CD4-positive, alpha-beta T cell (primary cell): Measurements from ENCODE around the gene DHX40. TPM values are rescaled to one million over a fixed set of nuclear protein-coding genes. Genes with fewer than 3 reads are reported as not detected.

Experiments
- ATAC-seq: fragments of 200-7000 bp; cut with Tn5 transposase; one replicate; pipeline ENCODE4 v1.10.0; 2022; ENCODE audit warnings: mild to moderate bottlenecking; ENCODE audit not compliant: poor library complexity
- CTCF ChIA-PET: fragments of 350-600 bp; sonication (Branson Sonifier 250); formaldehyde crosslinking; loops from one replicate; lab custom pipeline; 2021; ENCODE audit warnings: antibody characterized with exemption, inconsistent platforms; lab: Charles Lee
- POLR2A ChIA-PET: fragments of 350-600 bp; sonication (Branson Sonifier 250); formaldehyde crosslinking; loops from one replicate; lab custom pipeline; 2021; ENCODE audit warnings: antibody characterized with exemption, inconsistent platforms; lab: Charles Lee
- DNase-seq, 14 experiments: peaks; one replicate each; pipeline ENCODE4 v3.0.0-alpha.2; 2013 to 2020; ENCODE audit warnings: mixed read lengths in 2 of 14
- H3K27ac ChIP-seq, 2 donors: one replicate each; pipeline versions ENCODE4 v1.5.1 to v1.7.0; 2013; ENCODE audit warnings: low read length in 2 of 2, low read depth in 1 of 2, mild to moderate bottlenecking in 1 of 2
- H3K27me3 ChIP-seq, 2 experiments: 1 replicate in 1 of 2; 2 replicates in 1 of 2; pipeline versions ENCODE4 v1.6.1 to v1.7.0; 2013; ENCODE audit warnings: low read length in 2 of 2, control low read depth in 1 of 2, mild to moderate bottlenecking in 1 of 2, moderate library complexity in 1 of 2; ENCODE audit not compliant: insufficient read depth in 2 of 2, control insufficient read depth in 1 of 2
- H3K36me3 ChIP-seq: one replicate; pipeline ENCODE4 v1.6.1; 2013; ENCODE audit warnings: low read length, control low read depth; ENCODE audit not compliant: insufficient read depth
- H3K4me1 ChIP-seq: one replicate; pipeline ENCODE4 v1.6.1; 2013; ENCODE audit warnings: low read length, control low read depth; ENCODE audit not compliant: insufficient read depth
- H3K4me3 ChIP-seq: one replicate; pipeline ENCODE4 v1.5.1; 2013; ENCODE audit warnings: mild to moderate bottlenecking, low read length, moderate library complexity
- H3K9me3 ChIP-seq, 2 experiments: 1 replicate in 1 of 2; 2 replicates in 1 of 2; pipeline versions ENCODE4 v1.6.1 to v1.7.0; 2013; ENCODE audit warnings: low read length in 2 of 2, mild to moderate bottlenecking in 2 of 2, control low read depth in 1 of 2, moderate library complexity in 1 of 2; ENCODE audit not compliant: control insufficient read depth in 1 of 2, insufficient read depth in 1 of 2
- H3K27ac Mint-ChIP-seq: one replicate; pipeline ENCODE4 v1.8.0; 2020; ENCODE audit warnings: mixed read lengths
- H3K27me3 Mint-ChIP-seq: one replicate; pipeline ENCODE4 v1.8.0; 2021; ENCODE audit warnings: mixed read lengths
- H3K36me3 Mint-ChIP-seq: one replicate; pipeline ENCODE4 v1.8.0; 2021; ENCODE audit warnings: low read depth, mixed read lengths
- H3K4me1 Mint-ChIP-seq: one replicate; pipeline ENCODE4 v1.8.0; 2021; ENCODE audit warnings: low read depth, mixed read lengths
- H3K4me3 Mint-ChIP-seq: one replicate; pipeline ENCODE4 v1.8.0; 2020; ENCODE audit warnings: mild to moderate bottlenecking, mixed read lengths
- H3K9me3 Mint-ChIP-seq: one replicate; pipeline ENCODE4 v1.8.0; 2020; ENCODE audit warnings: mixed read lengths
- intact Hi-C, 2 experiments: fragments of 100-400 bp; cut with DNase I in 1 of 2; cut with micrococcal nuclease in 1 of 2; formaldehyde crosslinking; loops; one replicate each; pipeline versions ENCODE4 v1.15.1 to v1.9.0; 2023 to 2025; cut with DNase I, micrococcal nuclease
- total RNA-seq, 174 experiments: library from RNA in 2 of 174; stranded (reverse) in 2 of 174; gene quantifications; one replicate each; pipeline ENCODE4 v1.2.3 and lab custom pipeline; 2021 to 2026
- TF ChIP-seq, protein P1 (sequence below): fragments of 200-600 bp; IDR thresholded peaks from one replicate; pipeline ENCODE4 v1.8.0; 2022; ENCODE audit warnings: antibody characterized with exemption, mild to moderate bottlenecking

The DHX40 gene
- total RNA-seq, 2 experiments from 2014 or later, result 62.6 to 65.6 TPM

- DNase-seq, result no peak
- no peaks in the 10 kb centered on the region for H3K9me3 Mint-ChIP-seq
- Histone ChIP-seq H3K9me3 (no peaks in the 10 kb centered on the region), H3K36me3 (no peaks in the 10 kb centered on the region), H3K27ac (no peak overlapping the region), H3K27me3 (no peaks in the 10 kb centered on the region), H3K4me1 (peaks cover 29% of the 10 kb centered on the region), H3K4me3 (no peak overlapping the region)
- no peak overlapping the region for H3K4me3 Mint-ChIP-seq
- TF ChIP-seq, protein P1, sequence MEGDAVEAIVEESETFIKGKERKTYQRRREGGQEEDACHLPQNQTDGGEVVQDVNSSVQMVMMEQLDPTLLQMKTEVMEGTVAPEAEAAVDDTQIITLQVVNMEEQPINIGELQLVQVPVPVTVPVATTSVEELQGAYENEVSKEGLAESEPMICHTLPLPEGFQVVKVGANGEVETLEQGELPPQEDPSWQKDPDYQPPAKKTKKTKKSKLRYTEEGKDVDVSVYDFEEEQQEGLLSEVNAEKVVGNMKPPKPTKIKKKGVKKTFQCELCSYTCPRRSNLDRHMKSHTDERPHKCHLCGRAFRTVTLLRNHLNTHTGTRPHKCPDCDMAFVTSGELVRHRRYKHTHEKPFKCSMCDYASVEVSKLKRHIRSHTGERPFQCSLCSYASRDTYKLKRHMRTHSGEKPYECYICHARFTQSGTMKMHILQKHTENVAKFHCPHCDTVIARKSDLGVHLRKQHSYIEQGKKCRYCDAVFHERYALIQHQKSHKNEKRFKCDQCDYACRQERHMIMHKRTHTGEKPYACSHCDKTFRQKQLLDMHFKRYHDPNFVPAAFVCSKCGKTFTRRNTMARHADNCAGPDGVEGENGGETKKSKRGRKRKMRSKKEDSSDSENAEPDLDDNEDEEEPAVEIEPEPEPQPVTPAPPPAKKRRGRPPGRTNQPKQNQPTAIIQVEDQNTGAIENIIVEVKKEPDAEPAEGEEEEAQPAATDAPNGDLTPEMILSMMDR, result no peak
- H3K27ac Mint-ChIP-seq, result no peak overlapping the region
- ChIA-PET POLR2A (interaction anchor here (1.4 kb wide), 1 partner anchor 19 kb away, joined by 3 read pairs; the partner anchor contains the start of gene CLTC), CTCF (no interaction called here)
- no peak for ATAC-seq
- no peaks in the 10 kb centered on the region for H3K27me3 Mint-ChIP-seq
- peaks cover 79% of the 10 kb centered on the region for H3K4me1 Mint-ChIP-seq
- peaks cover 16% of the 10 kb centered on the region for H3K36me3 Mint-ChIP-seq
- intact Hi-C loops, result no loop called here
These were observed 73.1 kb downstream of the DHX40 start for GRCh38 chr17:59638553-59638952.

- Mint-ChIP-seq H3K4me3 (peak overlapping the region; percentile 32), H3K4me1 (peaks cover 63% of the 10 kb centered on the region), H3K9me3 (no peaks in the 10 kb centered on the region), H3K36me3 (peaks cover 33% of the 10 kb centered on the region), H3K27ac (peak overlapping the region; percentile 62), H3K27me3 (no peaks in the 10 kb centered on the region)
- intact Hi-C loops, result loop anchor here in 1 of 2 experiments (1.0 to 10.0 kb wide), 2 partner anchors 23 to 63 kb away; partner anchors contain the start of genes CLTC, PTRH2 and VMP1
- peaks cover 30% of the 10 kb centered on the region for H3K36me3 ChIP-seq
- TF ChIP-seq, protein P1, result no peak
- no peaks in the 10 kb centered on the region for H3K27me3 ChIP-seq
- no peaks in the 10 kb centered on the region for H3K9me3 ChIP-seq
- ChIA-PET POLR2A (interaction anchor here (0.9 to 3.4 kb wide), 2 partner anchors 23 to 77 kb away, joined by 3 to 32 read pairs; partner anchors contain the start of genes CLTC and DHX40), CTCF (interaction anchor here (0.7 to 1.1 kb wide), 2 partner anchors 11 to 70 kb away, joined by 3 read pairs; no protein-coding TSS in a partner anchor)
- ATAC-seq, result peak; percentile 89
- no peak overlapping the region for H3K4me3 ChIP-seq
- no peak overlapping the region for H3K27ac ChIP-seq
- H3K4me1 ChIP-seq, result peaks cover 23% of the 10 kb centered on the region
- peak in 3 of 14 experiments; percentile 41 to 63 (median 49) for DNase-seq
These were observed 76.5 kb downstream of the DHX40 start for GRCh38 chr17:59641799-59642484.

GRCh38 chr17:59642565-59642964, 77.2 kb downstream of the DHX40 start:
- DNase-seq (no peak), ATAC-seq (no peak)
- CTCF ChIA-PET, result interaction anchor here (0.7 to 1.1 kb wide), 2 partner anchors 10 to 69 kb away, joined by 3 read pairs; no protein-coding TSS in a partner anchor
- POLR2A ChIA-PET, result interaction anchor here (0.9 to 3.4 kb wide), 2 partner anchors 23 to 77 kb away, joined by 3 to 32 read pairs; partner anchors contain the start of genes CLTC and DHX40
- no peaks in the 10 kb centered on the region for H3K9me3 ChIP-seq
- Mint-ChIP-seq H3K27me3 (no peaks in the 10 kb centered on the region), H3K4me3 (peak overlapping the region; percentile 32), H3K4me1 (peaks cover 70% of the 10 kb centered on the region), H3K36me3 (peaks cover 39% of the 10 kb centered on the region), H3K27ac (peak overlapping the region; percentile 62), H3K9me3 (no peaks in the 10 kb centered on the region)
- H3K27me3 ChIP-seq, result no peaks in the 10 kb centered on the region
- intact Hi-C loops, result loop anchor here in 1 of 2 experiments (1.0 to 10.0 kb wide), 2 partner anchors 23 to 62 kb away; partner anchors contain the start of genes CLTC, PTRH2 and VMP1
- H3K4me1 ChIP-seq, result peaks cover 23% of the 10 kb centered on the region
- H3K36me3 ChIP-seq, result peaks cover 33% of the 10 kb centered on the region
- no peak overlapping the region for H3K4me3 ChIP-seq
- TF ChIP-seq, protein P1, result no peak
- no peak overlapping the region for H3K27ac ChIP-seq
